ENCODE results near the gene MT1E. TPM values are rescaled to one million over a fixed set of nuclear protein-coding genes. Genes with fewer than 3 reads are reported as not detected.

MT1E gene
- total and polyA plus RNA-seq, 2 donors from 2014 or later: 191 to 258 TPM

GRCh38 chr16:56600398-56600999, 25.1 kb upstream of the MT1E start:
- H3K4me3 ChIP-seq (ENCODE audit: low read length in 3 of 3): no peak overlapping the region
- no peak for FAIRE-seq
- H3K9ac ChIP-seq (ENCODE audit: low read length in 3 of 3): no peak overlapping the region
- peak; percentile 54 for TF ChIP-seq CTCF (IDR thresholded peaks at IDR 0.05; ENCODE audit: borderline replicate concordance, extremely low read depth, insufficient read depth)
- H3K27me3 ChIP-seq (ENCODE audit: control insufficient read depth, insufficient read depth, low read length): no peaks in the 10 kb centered on the region
- no peaks in the 10 kb centered on the region for H3K4me1 ChIP-seq (ENCODE audit: control insufficient read depth in 2 of 3, insufficient read depth in 2 of 3, low read depth in 1 of 3, low read length in 3 of 3)
- intact Hi-C loops (cut with DNase I): loop anchor here (10.0 kb wide), 1 partner anchor 84 kb away; the partner anchor contains the start of gene MT1X
- H3K27ac ChIP-seq (ENCODE audit: low read depth in 2 of 2, low read length in 2 of 2): no peak overlapping the region
- DNase-seq: peak in 2 of 5 donors; percentile 35 to 58
- H3K36me3 ChIP-seq (ENCODE audit: control insufficient read depth in 2 of 3, insufficient read depth in 3 of 3, low read length in 3 of 3): no peaks in the 10 kb centered on the region
- no peaks in the 10 kb centered on the region for H3K9me3 ChIP-seq (ENCODE audit: control insufficient read depth in 2 of 3, insufficient read depth in 1 of 3, low read length in 3 of 3)

- H3K9me3 ChIP-seq (ENCODE audit: control insufficient read depth in 2 of 3, insufficient read depth in 1 of 3, low read length in 3 of 3): no peaks in the 10 kb centered on the region
- H3K36me3 ChIP-seq (ENCODE audit: control insufficient read depth in 2 of 3, insufficient read depth in 3 of 3, low read length in 3 of 3): no peaks in the 10 kb centered on the region
- H3K27ac ChIP-seq (ENCODE audit: low read depth in 2 of 2, low read length in 2 of 2): no peak overlapping the region
- TF ChIP-seq CTCF (IDR thresholded peaks at IDR 0.05; ENCODE audit: borderline replicate concordance, extremely low read depth, insufficient read depth): no peak
- no peak for DNase-seq
- H3K4me1 ChIP-seq (ENCODE audit: control insufficient read depth in 2 of 3, insufficient read depth in 2 of 3, low read depth in 1 of 3, low read length in 3 of 3): peaks cover 0 to 3% (median 0%) of the 10 kb centered on the region in 3 donors
- no peak overlapping the region for H3K4me3 ChIP-seq (ENCODE audit: low read length in 3 of 3)
- no peak overlapping the region for H3K9ac ChIP-seq (ENCODE audit: low read length in 3 of 3)
- no peaks in the 10 kb centered on the region for H3K27me3 ChIP-seq (ENCODE audit: control insufficient read depth, insufficient read depth, low read length)
- no peak for FAIRE-seq
- intact Hi-C loops (cut with DNase I): loop anchor here (10.0 kb wide), 1 partner anchor 83 kb away; the partner anchor contains the start of gene MT1X
Observed at GRCh38 chr16:56601325-56601724, 24.3 kb upstream of the MT1E start.

- H3K27ac ChIP-seq (ENCODE audit: low read depth in 2 of 2, low read length in 2 of 2): no peak overlapping the region
- FAIRE-seq (no peak), DNase-seq (peak in 3 of 5 donors; percentile 56 to 81 (median 67))
- no peaks in the 10 kb centered on the region for H3K9me3 ChIP-seq (ENCODE audit: control insufficient read depth in 2 of 3, insufficient read depth in 1 of 3, low read length in 3 of 3)
- H3K4me3 ChIP-seq (ENCODE audit: low read length in 3 of 3): no peak overlapping the region
- no peak overlapping the region for H3K9ac ChIP-seq (ENCODE audit: low read length in 3 of 3)
- peaks cover 0 to 13% (median 11%) of the 10 kb centered on the region in 3 donors for H3K4me1 ChIP-seq (ENCODE audit: control insufficient read depth in 2 of 3, insufficient read depth in 2 of 3, low read depth in 1 of 3, low read length in 3 of 3)
- H3K36me3 ChIP-seq (ENCODE audit: control insufficient read depth in 2 of 3, insufficient read depth in 3 of 3, low read length in 3 of 3): no peaks in the 10 kb centered on the region
- intact Hi-C loops (cut with DNase I): loop anchor here (10.0 kb wide), 1 partner anchor 81 kb away; the partner anchor contains the start of gene MT1X
- peak; percentile 63 for TF ChIP-seq CTCF (IDR thresholded peaks at IDR 0.05; ENCODE audit: borderline replicate concordance, extremely low read depth, insufficient read depth)
- no peaks in the 10 kb centered on the region for H3K27me3 ChIP-seq (ENCODE audit: control insufficient read depth, insufficient read depth, low read length)
Observed at GRCh38 chr16:56603589-56603988, 22.0 kb upstream of the MT1E start.

All from kidney (tissue), 14 donors.